Epithelial cell of esophagus (primary cell): ENCODE data around the gene UBAP1.

Experiments
- DNase-seq: peaks from one replicate; pipeline ENCODE4 v3.0.0; 2010; ENCODE audit warnings: low read depth
- H3K4me3 ChIP-seq: 2 replicates; pipeline ENCODE4 v1.5.1; 2011; ENCODE audit warnings: mild to moderate bottlenecking, low read length, control low read depth
- CTCF ChIP-seq: IDR thresholded peaks from 2 replicates; pipeline ENCODE4 v1.5.1; 2011; ENCODE audit warnings: low read depth, mild to moderate bottlenecking, low read length, control low read depth, inconsistent platforms; ENCODE audit not compliant: insufficient read depth; ENCODE audit errors: missing control alignments

Gene UBAP1

GRCh38 chr9:34197756-34198711 lies 19.2 kb downstream of the UBAP1 start:
- no peak overlapping the region for H3K4me3 ChIP-seq
- peak; percentile 50 for DNase-seq
- TF ChIP-seq CTCF, result no peak

DNA sequence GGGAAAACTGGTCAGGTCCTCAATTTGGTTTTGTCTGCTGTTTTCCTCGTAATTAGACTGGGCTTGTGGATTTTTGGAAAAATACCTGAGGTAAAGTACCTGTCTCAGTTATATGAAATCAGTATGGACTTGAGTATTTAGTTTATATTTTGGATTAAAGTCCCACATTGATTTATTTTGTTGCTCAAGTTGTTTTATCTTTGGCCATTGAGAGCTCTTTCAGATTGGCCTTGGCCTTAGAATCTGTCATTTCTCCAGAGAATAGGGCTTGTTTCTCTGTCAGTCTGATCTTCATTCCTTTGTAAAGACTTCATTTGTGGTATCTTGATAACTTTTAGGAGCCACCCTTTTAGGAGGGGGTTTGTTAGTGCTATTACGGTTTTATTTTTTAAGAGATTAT lies 21.2 kb downstream of the UBAP1 start:
- no peak for DNase-seq
- no peak for TF ChIP-seq CTCF
- H3K4me3 ChIP-seq, result no peak overlapping the region

- DNase-seq, result no peak
- TF ChIP-seq CTCF, result no peak
- H3K4me3 ChIP-seq, result no peak overlapping the region
Measured at GRCh38 chr9:34203275-34203991, 24.6 kb downstream of the UBAP1 start.

- H3K4me3 ChIP-seq, result no peak overlapping the region
- peak; percentile 41 for DNase-seq
- TF ChIP-seq CTCF, result no peak
Measured at GRCh38 chr9:34203992-34204635, 25.3 kb downstream of the UBAP1 start.

GRCh38 chr9:34205102-34205501 lies 26.3 kb downstream of the UBAP1 start:
- no peak for TF ChIP-seq CTCF
- no peak overlapping the region for H3K4me3 ChIP-seq
- no peak for DNase-seq

DNA sequence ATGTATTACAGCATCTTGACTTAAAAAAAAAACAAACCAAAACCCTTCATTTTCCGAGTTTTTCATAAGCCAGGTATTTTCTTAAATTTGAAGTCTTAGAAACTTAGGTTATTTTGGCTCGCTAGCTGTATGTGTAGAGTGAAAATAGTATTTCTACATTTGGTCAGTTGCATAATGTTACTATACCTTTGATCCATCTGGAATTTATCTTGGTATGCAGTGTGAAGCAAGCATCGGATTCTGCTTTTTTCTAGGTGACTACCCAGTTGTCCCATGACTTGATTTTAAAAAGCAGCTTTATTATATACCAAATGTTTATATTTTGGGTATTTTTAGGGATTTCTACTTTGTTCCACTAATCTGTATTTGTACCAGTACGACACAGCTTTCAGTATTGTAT lies 27.7 kb downstream of the UBAP1 start:
- DNase-seq, result no peak
- no peak overlapping the region for H3K4me3 ChIP-seq
- no peak for TF ChIP-seq CTCF
